ENCODE measurements around the gene RTN4IP1.
"Not testable (repeated sequence)": the region's sequence is repeated elsewhere in the genome, so short reads cannot be mapped to it uniquely, and the experiment has no call there.

RTN4IP1 gene

DNA sequence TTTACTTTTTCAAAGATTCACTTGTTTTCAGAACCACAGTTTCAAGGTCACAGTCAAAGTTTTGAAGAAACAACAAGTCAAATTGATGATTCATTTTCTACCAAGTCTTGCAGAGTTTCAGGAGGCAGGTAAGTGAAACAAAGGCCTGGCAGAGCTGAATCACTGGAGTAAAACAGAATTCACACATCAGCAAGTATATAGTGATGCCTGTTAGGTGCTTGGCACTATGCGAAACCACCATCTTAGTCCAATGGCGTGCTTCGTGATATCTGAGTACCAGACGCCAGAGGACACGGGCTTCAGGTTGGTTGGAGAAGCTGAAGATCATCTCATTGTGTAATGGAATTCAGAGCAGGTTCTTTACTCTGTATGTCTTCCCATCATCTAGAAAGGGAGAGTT, 75.9 kb downstream of the RTN4IP1 start:
- FAIRE-seq, result no peak
- no peak for TF ChIP-seq POU2F2 (IDR thresholded peaks at IDR 0.05; ENCODE audit: low read depth, low read length)
- no peak for TF ChIP-seq POLR2AphosphoS5 (IDR thresholded peaks at IDR 0.05; ENCODE audit: low read depth, low read length)
- no peak for TF ChIP-seq PAX5 (IDR thresholded peaks at IDR 0.05; ENCODE audit: insufficient read depth, low read length, severe bottlenecking)
- no peak for TF ChIP-seq SPI1 (IDR thresholded peaks at IDR 0.05; ENCODE audit: low read depth, low read length)
- TF ChIP-seq POLR2A (IDR thresholded peaks at IDR 0.05; ENCODE audit: low read depth, low read length), result no peak

DNA sequence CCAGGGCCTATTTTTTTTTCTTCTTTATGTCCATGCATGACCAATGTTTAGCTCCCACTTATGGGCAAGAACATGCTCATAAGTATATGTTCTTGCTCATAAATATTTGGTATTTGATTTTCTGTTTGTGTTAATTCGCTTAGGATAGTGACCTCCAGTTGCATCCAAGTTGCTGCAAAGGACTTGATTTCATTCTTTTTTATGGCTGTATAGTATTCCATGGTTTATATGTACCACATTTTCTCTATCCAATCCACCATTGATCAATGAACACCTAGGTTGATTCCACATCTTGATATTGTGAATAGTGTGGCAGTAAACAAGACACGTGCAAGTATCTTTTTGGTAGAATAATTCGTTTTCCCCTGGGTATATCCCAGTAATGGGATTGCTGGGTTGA, 78.1 kb downstream of the RTN4IP1 start:
- no peak for TF ChIP-seq POU2F2 (IDR thresholded peaks at IDR 0.05; ENCODE audit: low read depth, low read length)
- no peak for TF ChIP-seq POLR2AphosphoS5 (IDR thresholded peaks at IDR 0.05; ENCODE audit: low read depth, low read length)
- no peak for TF ChIP-seq TAF1 (IDR thresholded peaks at IDR 0.05; ENCODE audit: low read depth, low read length)
- no peak for TF ChIP-seq PAX5 (IDR thresholded peaks at IDR 0.05; ENCODE audit: insufficient read depth, low read length, severe bottlenecking)
- no peak for TF ChIP-seq SPI1 (IDR thresholded peaks at IDR 0.05; ENCODE audit: low read depth, low read length)
- FAIRE-seq, result no peak
- no peak for DNase-seq (ENCODE audit: insufficient read length, low spot score)

More for the DNA sequence above, 75.9 kb downstream of the RTN4IP1 start:
- no peak for DNase-seq (ENCODE audit: insufficient read length, low spot score)

- FAIRE-seq (no peak), DNase-seq (ENCODE audit: insufficient read length, low spot score) (no peak)
- TF ChIP-seq PAX5 (IDR thresholded peaks at IDR 0.05; ENCODE audit: insufficient read depth, low read length, severe bottlenecking) (no peak), SPI1 (IDR thresholded peaks at IDR 0.05; ENCODE audit: low read depth, low read length) (no peak), POU2F2 (IDR thresholded peaks at IDR 0.05; ENCODE audit: low read depth, low read length) (no peak), POLR2A (IDR thresholded peaks at IDR 0.05; ENCODE audit: low read depth, low read length) (no peak), POLR2AphosphoS5 (IDR thresholded peaks at IDR 0.05; ENCODE audit: low read depth, low read length) (no peak), TAF1 (IDR thresholded peaks at IDR 0.05; ENCODE audit: low read depth, low read length) (no peak)
Measured at GRCh38 chr6:106549521-106549920, 79.8 kb downstream of the RTN4IP1 start.

- not testable (repeated sequence) for DNase-seq (ENCODE audit: insufficient read length, low spot score); FAIRE-seq
Measured at GRCh38 chr6:106548926-106549455, 80.3 kb downstream of the RTN4IP1 start.

DNA sequence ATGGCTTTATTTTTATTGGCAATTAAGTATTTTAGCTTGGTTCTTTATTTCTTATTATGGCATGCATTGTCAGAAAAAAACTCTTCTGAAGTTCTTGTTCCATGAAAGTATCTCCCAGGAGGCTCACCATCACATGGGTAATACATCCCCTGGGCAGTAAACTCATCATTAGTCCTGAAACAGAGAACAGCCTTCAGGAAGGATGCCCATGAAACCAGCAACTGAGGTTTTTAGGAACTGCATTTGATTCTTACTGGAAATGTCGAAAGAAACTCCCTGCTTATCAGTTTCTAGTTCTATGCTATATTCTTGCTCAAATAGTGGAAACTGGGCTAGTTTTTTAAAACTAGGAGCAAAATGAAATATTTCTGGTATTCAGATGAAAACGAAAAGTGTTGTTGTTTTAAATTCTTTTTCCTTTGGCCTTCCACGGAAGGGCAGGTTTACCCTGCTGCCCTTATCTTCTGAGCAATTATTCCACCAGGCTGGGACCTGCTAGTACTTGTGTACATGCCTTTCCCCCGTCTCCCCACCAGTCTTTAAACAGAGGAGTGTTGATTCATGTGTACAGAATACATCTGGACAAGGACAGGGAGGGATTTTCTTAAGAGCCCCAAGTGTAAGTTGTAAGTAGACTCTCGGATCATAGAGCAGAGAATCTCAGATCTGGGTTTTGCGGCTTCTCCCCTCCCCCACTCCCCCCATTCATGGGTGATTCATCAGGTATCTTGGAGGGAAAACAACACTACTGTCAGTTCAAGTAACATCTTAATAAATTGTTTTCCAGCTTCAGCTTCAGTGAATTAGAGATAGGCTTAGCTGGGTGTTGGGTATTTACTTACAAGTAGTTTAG, 81.5 kb downstream of the RTN4IP1 start:
- TF ChIP-seq SPI1 (IDR thresholded peaks at IDR 0.05; ENCODE audit: low read depth, low read length) (no peak), TAF1 (IDR thresholded peaks at IDR 0.05; ENCODE audit: low read depth, low read length) (no peak), POU2F2 (IDR thresholded peaks at IDR 0.05; ENCODE audit: low read depth, low read length) (no peak), PAX5 (IDR thresholded peaks at IDR 0.05; ENCODE audit: insufficient read depth, low read length, severe bottlenecking) (no peak), POLR2A (IDR thresholded peaks at IDR 0.05; ENCODE audit: low read depth, low read length) (no peak), POLR2AphosphoS5 (IDR thresholded peaks at IDR 0.05; ENCODE audit: low read depth, low read length) (no peak)
- FAIRE-seq, result no peak
- DNase-seq (ENCODE audit: insufficient read length, low spot score), result no peak

DNA sequence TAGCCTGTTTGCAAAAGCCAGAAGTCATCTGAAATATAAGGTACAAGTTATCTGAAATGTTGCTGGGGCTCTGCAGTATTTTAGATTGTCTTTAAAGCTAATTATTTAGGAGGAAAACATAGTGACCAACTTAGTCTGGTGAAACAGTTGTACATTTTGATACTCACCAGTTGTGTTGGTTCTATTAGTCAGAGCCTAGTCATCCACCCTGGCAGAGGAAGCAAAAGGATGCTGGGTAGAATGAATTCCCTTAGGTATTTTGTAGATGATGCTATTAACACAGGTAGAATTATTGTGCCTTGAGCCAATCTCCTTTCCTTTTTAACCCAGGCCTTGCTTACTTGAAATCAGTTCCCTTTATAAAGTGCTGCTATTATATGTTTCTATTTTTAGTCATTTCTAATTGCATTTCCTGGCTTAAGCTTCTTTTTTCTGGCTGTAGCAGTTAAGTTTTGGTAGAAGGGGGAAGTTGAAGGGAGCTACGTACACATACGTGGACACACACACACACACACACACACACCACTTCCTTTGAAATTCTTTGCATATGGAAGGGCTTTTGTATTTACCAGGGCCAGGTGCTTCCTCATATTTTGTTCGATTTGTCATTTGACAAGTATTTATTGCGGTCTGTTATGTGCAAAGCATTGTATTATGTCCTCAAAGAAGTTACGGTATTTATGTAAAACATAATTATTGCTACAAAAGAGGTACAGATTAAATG, 82.4 kb downstream of the RTN4IP1 start:
- TF ChIP-seq SPI1 (IDR thresholded peaks at IDR 0.05; ENCODE audit: low read depth, low read length) (0 out of 2 replicates have a peak, but pooled peaks have one; percentile 15), PAX5 (IDR thresholded peaks at IDR 0.05; ENCODE audit: insufficient read depth, low read length, severe bottlenecking) (no peak)
- FAIRE-seq (no peak), DNase-seq (ENCODE audit: insufficient read length, low spot score) (no peak)

DNA sequence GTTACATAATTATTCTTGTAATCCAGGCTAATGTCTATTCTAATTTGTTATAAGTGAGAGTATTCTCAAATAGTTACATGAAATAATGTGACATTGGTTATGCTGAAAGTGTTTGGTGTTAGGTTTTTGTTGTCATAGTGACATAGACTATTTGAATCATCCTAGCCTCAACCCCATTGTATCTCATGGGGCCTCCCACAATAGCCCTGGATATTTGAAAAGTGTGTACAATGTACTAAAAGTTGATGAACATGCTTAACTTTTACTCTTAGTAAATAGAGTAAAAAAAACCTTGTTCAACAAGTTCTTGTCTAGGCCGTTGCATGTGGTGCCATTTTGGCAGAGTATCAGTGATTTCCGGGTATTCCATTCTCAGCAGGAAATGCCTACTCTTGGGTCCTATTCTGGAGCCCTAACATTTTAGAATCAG, 83.0 kb downstream of the RTN4IP1 start:
- no peak for TF ChIP-seq SPI1 (IDR thresholded peaks at IDR 0.05; ENCODE audit: low read depth, low read length)
- FAIRE-seq (no peak), DNase-seq (ENCODE audit: insufficient read length, low spot score) (no peak)

DNA sequence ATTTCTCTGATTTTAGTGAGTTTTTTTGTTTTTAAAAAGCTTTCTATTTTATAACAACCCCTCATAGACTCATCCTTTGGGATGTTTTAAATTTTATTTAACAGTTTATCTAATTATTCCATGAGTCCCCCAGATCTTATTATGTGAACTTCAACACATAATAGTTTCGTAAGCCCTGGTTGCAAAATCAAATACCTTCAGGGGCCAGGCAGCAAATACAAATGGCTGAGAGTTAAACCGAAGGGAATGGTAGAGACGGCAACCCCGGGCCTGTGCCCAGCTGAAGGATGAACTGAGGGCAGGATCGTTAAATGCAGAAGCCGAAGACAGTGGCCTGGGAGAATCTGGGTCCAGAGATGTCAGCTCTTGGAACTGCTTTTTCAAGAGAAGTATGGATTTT, 88.4 kb downstream of the RTN4IP1 start:
- DNase-seq (ENCODE audit: insufficient read length, low spot score), result no peak
- TF ChIP-seq POLR2A (IDR thresholded peaks at IDR 0.05; ENCODE audit: low read depth, low read length) (no peak), SPI1 (IDR thresholded peaks at IDR 0.05; ENCODE audit: low read depth, low read length) (no peak), POU2F2 (IDR thresholded peaks at IDR 0.05; ENCODE audit: low read depth, low read length) (no peak)
- no peak for FAIRE-seq

DNA sequence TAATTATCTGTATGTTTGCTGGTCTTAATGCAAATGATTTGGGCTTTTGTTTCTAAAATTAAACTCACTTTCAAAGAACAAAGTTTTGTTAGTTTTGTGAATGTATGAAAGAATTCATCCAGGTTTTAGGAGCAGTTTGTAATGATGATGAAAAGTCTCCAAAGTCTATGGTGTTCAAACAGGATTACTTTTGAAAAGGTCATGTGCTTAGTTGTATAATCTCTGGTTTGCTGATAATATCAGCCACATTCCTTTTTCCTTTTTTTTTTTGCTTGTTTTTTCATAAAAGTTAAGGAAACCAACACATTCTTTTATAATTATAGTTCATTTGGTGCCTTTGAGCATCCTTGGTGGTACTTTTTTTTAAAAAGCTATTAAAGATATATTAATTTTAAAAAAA, 88.9 kb downstream of the RTN4IP1 start:
- DNase-seq (ENCODE audit: insufficient read length, low spot score) (no peak), FAIRE-seq (no peak)

DNA sequence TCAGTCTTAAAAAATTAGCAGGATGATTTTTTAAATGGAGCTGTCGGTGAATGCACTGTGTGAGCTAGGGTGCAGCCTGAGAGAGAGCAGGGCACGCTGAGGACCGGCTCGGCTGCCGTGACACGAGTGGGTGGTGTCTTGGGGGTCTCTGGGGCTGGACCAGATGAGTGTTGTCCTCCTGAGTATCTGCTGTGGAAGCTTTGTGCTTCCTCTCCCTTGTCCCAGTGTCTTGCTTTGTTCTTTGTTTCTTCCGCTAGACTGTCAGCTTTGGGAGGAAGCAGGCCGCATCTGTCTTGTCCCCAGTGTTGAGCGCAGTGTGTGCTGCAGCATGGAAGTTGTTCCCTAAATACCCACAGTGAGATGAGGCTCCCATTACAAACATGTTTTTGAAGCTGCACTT, 89.4 kb downstream of the RTN4IP1 start:
- DNase-seq (ENCODE audit: insufficient read length, low spot score) (no peak), FAIRE-seq (no peak)
- TF ChIP-seq PAX5 (IDR thresholded peaks at IDR 0.05; ENCODE audit: insufficient read depth, low read length, severe bottlenecking) (no peak), TAF1 (IDR thresholded peaks at IDR 0.05; ENCODE audit: low read depth, low read length) (no peak), POU2F2 (IDR thresholded peaks at IDR 0.05; ENCODE audit: low read depth, low read length) (no peak), POLR2AphosphoS5 (IDR thresholded peaks at IDR 0.05; ENCODE audit: low read depth, low read length) (no peak), SPI1 (IDR thresholded peaks at IDR 0.05; ENCODE audit: low read depth, low read length) (no peak), POLR2A (IDR thresholded peaks at IDR 0.05; ENCODE audit: low read depth, low read length) (no peak)

More for the DNA sequence above, 88.9 kb downstream of the RTN4IP1 start:
- TF ChIP-seq POLR2AphosphoS5 (IDR thresholded peaks at IDR 0.05; ENCODE audit: low read depth, low read length) (no peak), TAF1 (IDR thresholded peaks at IDR 0.05; ENCODE audit: low read depth, low read length) (no peak), PAX5 (IDR thresholded peaks at IDR 0.05; ENCODE audit: insufficient read depth, low read length, severe bottlenecking) (no peak), SPI1 (IDR thresholded peaks at IDR 0.05; ENCODE audit: low read depth, low read length) (no peak), POU2F2 (IDR thresholded peaks at IDR 0.05; ENCODE audit: low read depth, low read length) (no peak), POLR2A (IDR thresholded peaks at IDR 0.05; ENCODE audit: low read depth, low read length) (no peak)

Data from GM12891 (cell line).